H9 (cell line): ENCODE measurements around the gene CD207. TPM values are rescaled to one million over a fixed set of nuclear protein-coding genes. Genes with fewer than 3 reads are reported as not detected.

Source experiments
- DNase-seq: peaks from one replicate; pipeline ENCODE4 v3.0.0-alpha.2; 2017
- H2AFZ ChIP-seq: one replicate; pipeline ENCODE4 v1.6.1; 2013; ENCODE audit warnings: mild to moderate bottlenecking, low read length, control low read depth, moderate library complexity
- H2AK5ac ChIP-seq: 2 replicates; pipeline ENCODE4 v1.6.1; 2013; ENCODE audit warnings: low read length, control low read depth, mixed read lengths; ENCODE audit not compliant: insufficient read length
- H2BK120ac ChIP-seq: one replicate; pipeline ENCODE4 v1.6.1; 2013; ENCODE audit warnings: low read depth, mild to moderate bottlenecking, low read length, control low read depth, inconsistent platforms; ENCODE audit not compliant: poor library complexity, severe bottlenecking
- H2BK12ac ChIP-seq: 2 replicates; pipeline ENCODE4 v1.6.1; 2013; ENCODE audit warnings: low read length, control low read depth, mixed read lengths, low read depth; ENCODE audit not compliant: insufficient read length
- H2BK15ac ChIP-seq: 2 replicates; pipeline ENCODE4 v1.6.1; 2013; ENCODE audit warnings: low read depth, low read length, control low read depth
- H2BK20ac ChIP-seq: one replicate; pipeline ENCODE4 v1.6.1; 2013; ENCODE audit warnings: low read depth, mild to moderate bottlenecking, low read length, control low read depth, inconsistent platforms; ENCODE audit not compliant: poor library complexity, severe bottlenecking
- H2BK5ac ChIP-seq: 2 replicates; pipeline ENCODE4 v1.6.1; 2013; ENCODE audit warnings: low read length, control low read depth, mixed read lengths; ENCODE audit not compliant: insufficient read length
- H3K14ac ChIP-seq: 2 replicates; pipeline ENCODE4 v1.6.1; 2013; ENCODE audit warnings: low read length, control low read depth; ENCODE audit not compliant: insufficient read depth
- H3K18ac ChIP-seq: 2 replicates; pipeline ENCODE4 v1.6.1; 2013; ENCODE audit warnings: low read depth, mild to moderate bottlenecking, mixed read lengths, low read length, control low read depth; ENCODE audit not compliant: insufficient read length
- H3K23ac ChIP-seq: 2 replicates; pipeline ENCODE4 v1.6.1; 2013; ENCODE audit warnings: low read length, control low read depth, mixed read lengths, low read depth; ENCODE audit not compliant: insufficient read length
- H3K23me2 ChIP-seq: 2 replicates; pipeline ENCODE4 v1.6.1; 2013; ENCODE audit warnings: low read depth, mild to moderate bottlenecking, mixed read lengths, low read length, control low read depth; ENCODE audit not compliant: insufficient read length, poor library complexity, severe bottlenecking
- H3K27ac ChIP-seq: 2 replicates; pipeline ENCODE4 v1.5.1; 2013; ENCODE audit warnings: low read length, control low read depth, mixed read lengths, low read depth; ENCODE audit not compliant: insufficient read length
- H3K27me3 ChIP-seq: 2 replicates; pipeline ENCODE4 v1.6.1; 2013; ENCODE audit warnings: low read length, control low read depth, inconsistent platforms; ENCODE audit not compliant: insufficient read depth
- H3K4ac ChIP-seq: 2 replicates; pipeline ENCODE4 v1.6.1; 2013; ENCODE audit warnings: low read depth, mild to moderate bottlenecking, control low read depth, inconsistent platforms, low read length, moderate library complexity
- H3K4me1 ChIP-seq: 2 replicates; pipeline ENCODE4 v1.6.1; 2013; ENCODE audit warnings: low read length, control low read depth, inconsistent platforms; ENCODE audit not compliant: insufficient read depth
- H3K4me2 ChIP-seq: 2 replicates; pipeline ENCODE4 v1.6.1; 2013; ENCODE audit warnings: low read length, control low read depth, mixed read lengths; ENCODE audit not compliant: insufficient read length, insufficient read depth
- H3K56ac ChIP-seq: 2 replicates; pipeline ENCODE4 v1.6.1; 2013; ENCODE audit warnings: low read depth, mild to moderate bottlenecking, mixed read lengths, low read length, control low read depth; ENCODE audit not compliant: insufficient read length
- H3K79me1 ChIP-seq: 2 replicates; pipeline ENCODE4 v1.6.1; 2013; ENCODE audit warnings: low read depth, mild to moderate bottlenecking, moderate library complexity, low read length, control low read depth, inconsistent platforms; ENCODE audit not compliant: insufficient read depth, poor library complexity, severe bottlenecking
- H3K79me2 ChIP-seq: 2 replicates; pipeline ENCODE4 v1.6.1; 2013; ENCODE audit warnings: low read length, control low read depth, inconsistent platforms; ENCODE audit not compliant: insufficient read depth
- H3K9ac ChIP-seq: 2 replicates; pipeline ENCODE4 v1.6.1; 2013; ENCODE audit warnings: low read length, control low read depth, mixed read lengths; ENCODE audit not compliant: insufficient read length; ENCODE audit errors: extremely low read depth
- H3K9me3 ChIP-seq: one replicate; pipeline ENCODE4 v1.6.1; 2013; ENCODE audit warnings: low read depth, low read length, inconsistent platforms; ENCODE audit not compliant: control insufficient read depth
- H3T11ph ChIP-seq: one replicate; pipeline ENCODE4 v1.6.1; 2013; ENCODE audit warnings: mild to moderate bottlenecking, low read length, control low read depth, inconsistent platforms
- H4K20me1 ChIP-seq: one replicate; pipeline ENCODE4 v1.6.1; 2013; ENCODE audit not compliant: control insufficient read depth, insufficient read length, insufficient read depth
- H4K5ac ChIP-seq: 2 replicates; pipeline ENCODE4 v1.6.1; 2013; ENCODE audit warnings: low read depth, mild to moderate bottlenecking, mixed read lengths, low read length, control low read depth; ENCODE audit not compliant: insufficient read length
- H4K8ac ChIP-seq: replicated peaks from 2 replicates; pipeline ENCODE4 v1.6.1; 2013; ENCODE audit warnings: low read length, control low read depth, mixed read lengths, low read depth; ENCODE audit not compliant: insufficient read length
- H4K91ac ChIP-seq: 2 replicates; pipeline ENCODE4 v1.6.1; 2013; ENCODE audit warnings: low read depth, mild to moderate bottlenecking, moderate library complexity, mixed read lengths, low read length, control low read depth; ENCODE audit not compliant: insufficient read length
- H3K27ac Mint-ChIP-seq, 3 experiments: 2 replicates in 2 of 3; 3 replicates in 1 of 3; pipeline ENCODE4 v1.8.0; 2020 to 2021; ENCODE audit warnings: mixed read lengths in 3 of 3, mild to moderate bottlenecking in 1 of 3, moderate library complexity in 1 of 3
- H3K27me3 Mint-ChIP-seq: 2 replicates; pipeline ENCODE4 v1.8.0; 2021; ENCODE audit warnings: low read depth, mild to moderate bottlenecking, moderate library complexity, mixed read lengths
- H3K36me3 Mint-ChIP-seq, 3 experiments: 2 replicates in 2 of 3; 3 replicates in 1 of 3; pipeline ENCODE4 v1.8.0; 2020 to 2021; ENCODE audit warnings: low read depth in 3 of 3, mixed read lengths in 3 of 3; ENCODE audit not compliant: insufficient read depth in 1 of 3
- H3K4me1 Mint-ChIP-seq, 2 experiments: 2 replicates each; pipeline ENCODE4 v1.8.0; 2020; ENCODE audit warnings: mixed read lengths in 2 of 2
- H3K4me3 Mint-ChIP-seq, 2 experiments: 2 replicates in 1 of 2; 3 replicates in 1 of 2; pipeline ENCODE4 v1.8.0; 2020 to 2021; ENCODE audit warnings: mild to moderate bottlenecking in 2 of 2, mixed read lengths in 2 of 2, moderate library complexity in 1 of 2
- H3K9me3 Mint-ChIP-seq, 2 experiments: 2 replicates in 1 of 2; 3 replicates in 1 of 2; pipeline ENCODE4 v1.8.0; 2020; ENCODE audit warnings: mild to moderate bottlenecking in 2 of 2, mixed read lengths in 2 of 2, moderate library complexity in 1 of 2
- CTCF ChIP-seq: fragments of 200-600 bp; sonication (generic); conservative IDR thresholded peaks from 3 replicates; pipeline ENCODE4 v1.8.0; 2021; ENCODE audit warnings: antibody characterized with exemption, mild to moderate bottlenecking
- WGBS: extraction: QIAGEN DNeasy Blood & Tissue Kit; methylation state at CpG from one replicate; pipeline ENCODE4 v1.1.7; 2013; ENCODE audit warnings: missing lambda C conversion rate, low lambda C conversion rate, mixed read lengths; ENCODE audit not compliant: insufficient read length; ENCODE audit errors: extremely low coverage; 5-methylcytosine and 5-hydroxymethylcytosine counted together
- total RNA-seq: library from RNA; stranded (reverse); gene quantifications from 2 replicates; pipeline ENCODE4 v1.2.1, GENCODE V29; 2021

The CD207 gene
- total RNA-seq, 1 experiment from 2014 or later: not detected

DNA sequence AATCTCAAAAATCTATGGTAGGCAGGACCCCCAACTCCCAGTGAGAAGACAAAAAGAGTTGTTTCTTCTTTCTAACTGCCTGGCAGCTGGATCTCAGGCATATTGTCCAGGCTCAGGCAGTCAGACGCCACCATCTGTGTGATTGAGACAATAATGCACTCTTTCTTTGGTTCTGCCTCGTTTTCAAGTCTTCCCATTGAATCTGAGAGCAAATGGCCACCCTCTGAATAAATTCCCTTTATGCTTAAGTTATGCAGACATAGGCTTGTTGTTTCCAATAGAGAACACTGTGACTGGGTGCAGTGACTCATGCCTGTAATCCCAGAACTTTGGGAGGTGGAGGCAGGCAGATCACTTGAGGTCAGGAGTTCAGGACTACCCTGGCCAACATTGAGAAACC lies 15.3 kb upstream of the CD207 start:
- no peak overlapping the region for H3K18ac ChIP-seq
- Mint-ChIP-seq H3K27me3 (peaks cover 51% of the 10 kb centered on the region), H3K4me3 (no peak overlapping the region)

More for the DNA sequence above, 15.3 kb upstream of the CD207 start:
- H3K4me1 Mint-ChIP-seq: peaks cover 0 to 8% of the 10 kb centered on the region in 2 experiments; a peak in 3 of 4 replicates
- TF ChIP-seq CTCF: no peak
- Histone ChIP-seq H2BK20ac (no peak overlapping the region), H4K8ac (no peak overlapping the region), H3K9ac (no peak overlapping the region), H4K20me1 (no peaks in the 10 kb centered on the region), H3K56ac (no peak overlapping the region), H3K23ac (no peak overlapping the region), H3K4me2 (no peak overlapping the region), H3K14ac (no peak overlapping the region), H2BK120ac (no peak overlapping the region), H3K4ac (no peak overlapping the region), H3K4me1 (no peaks in the 10 kb centered on the region), H3K9me3 (no peaks in the 10 kb centered on the region), H2BK5ac (no peak overlapping the region), H4K5ac (no peak overlapping the region), H3T11ph (no peak overlapping the region), H2BK12ac (no peak overlapping the region), H3K27me3 (no peaks in the 10 kb centered on the region), H3K23me2 (no peaks in the 10 kb centered on the region), H3K79me1 (no peaks in the 10 kb centered on the region), H3K79me2 (no peaks in the 10 kb centered on the region), H2AFZ (no peak overlapping the region), H4K91ac (no peak overlapping the region), H2AK5ac (no peak overlapping the region), H2BK15ac (no peak overlapping the region), H3K27ac (no peak overlapping the region)
- WGBS: no CpG with 5 or more reads among the region's 2 CpGs
- H3K36me3 Mint-ChIP-seq: no peaks in the 10 kb centered on the region
- no peak for DNase-seq
- no peak overlapping the region for H3K27ac Mint-ChIP-seq
- H3K9me3 Mint-ChIP-seq: no peaks in the 10 kb centered on the region; a peak in 2 of 5 replicates
